OCI-LY1 (cell line): ENCODE measurements around the gene AFM.

Experiments
- EZH2 ChIP-seq: fragments of 200-600 bp; sonication (generic), shearing (Covaris generic); IDR thresholded peaks from 2 replicates; pipeline ENCODE4 v1.8.0; 2017; ENCODE audit warnings: borderline replicate concordance, mixed run types, mild to moderate bottlenecking, antibody characterized with exemption, low read length, moderate library complexity, mixed read lengths
- TF ChIP-seq, protein P1 (sequence below): fragments of 200-600 bp; sonication (generic), shearing (Covaris generic); IDR thresholded peaks from 2 replicates; pipeline ENCODE4 v1.5.1; 2017; ENCODE audit warnings: mild to moderate bottlenecking, antibody characterized with exemption, low read length, moderate library complexity, mixed read lengths

- TF ChIP-seq, protein P1, sequence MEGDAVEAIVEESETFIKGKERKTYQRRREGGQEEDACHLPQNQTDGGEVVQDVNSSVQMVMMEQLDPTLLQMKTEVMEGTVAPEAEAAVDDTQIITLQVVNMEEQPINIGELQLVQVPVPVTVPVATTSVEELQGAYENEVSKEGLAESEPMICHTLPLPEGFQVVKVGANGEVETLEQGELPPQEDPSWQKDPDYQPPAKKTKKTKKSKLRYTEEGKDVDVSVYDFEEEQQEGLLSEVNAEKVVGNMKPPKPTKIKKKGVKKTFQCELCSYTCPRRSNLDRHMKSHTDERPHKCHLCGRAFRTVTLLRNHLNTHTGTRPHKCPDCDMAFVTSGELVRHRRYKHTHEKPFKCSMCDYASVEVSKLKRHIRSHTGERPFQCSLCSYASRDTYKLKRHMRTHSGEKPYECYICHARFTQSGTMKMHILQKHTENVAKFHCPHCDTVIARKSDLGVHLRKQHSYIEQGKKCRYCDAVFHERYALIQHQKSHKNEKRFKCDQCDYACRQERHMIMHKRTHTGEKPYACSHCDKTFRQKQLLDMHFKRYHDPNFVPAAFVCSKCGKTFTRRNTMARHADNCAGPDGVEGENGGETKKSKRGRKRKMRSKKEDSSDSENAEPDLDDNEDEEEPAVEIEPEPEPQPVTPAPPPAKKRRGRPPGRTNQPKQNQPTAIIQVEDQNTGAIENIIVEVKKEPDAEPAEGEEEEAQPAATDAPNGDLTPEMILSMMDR = no peak
- no peak for TF ChIP-seq EZH2
Measured at GRCh38 chr4:73439445-73439844, 42.1 kb upstream of the AFM start.
